ENCODE results near the gene PAK5.

DNA sequence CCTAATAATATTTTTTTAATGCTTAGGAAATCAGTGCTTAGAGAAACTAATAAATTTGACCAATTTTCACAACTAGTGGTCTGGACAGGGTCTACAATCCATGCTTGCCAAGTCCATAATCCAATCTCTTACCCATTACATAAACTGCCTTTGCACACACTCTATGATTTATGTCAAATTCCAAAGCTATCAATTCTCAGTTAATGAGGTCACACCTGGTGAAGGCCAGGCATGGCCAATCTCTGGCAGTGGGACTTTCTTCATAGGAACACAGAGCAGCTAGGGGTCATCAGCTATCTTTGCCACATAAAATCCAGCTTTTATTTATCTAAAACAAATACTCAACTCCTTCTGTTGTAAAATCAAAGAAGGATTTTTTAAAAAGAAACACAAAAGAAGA, 21.2 kb downstream of the PAK5 start:
- TF ChIP-seq SREBF2 (IDR thresholded peaks at IDR 0.05) (no peak), SMC3 (IDR thresholded peaks at IDR 0.05) (no peak), NR3C1 (IDR thresholded peaks at IDR 0.05) (no peak), RFX5 (IDR thresholded peaks at IDR 0.05) (no peak)
- TF ChIP-seq, protein P1, sequence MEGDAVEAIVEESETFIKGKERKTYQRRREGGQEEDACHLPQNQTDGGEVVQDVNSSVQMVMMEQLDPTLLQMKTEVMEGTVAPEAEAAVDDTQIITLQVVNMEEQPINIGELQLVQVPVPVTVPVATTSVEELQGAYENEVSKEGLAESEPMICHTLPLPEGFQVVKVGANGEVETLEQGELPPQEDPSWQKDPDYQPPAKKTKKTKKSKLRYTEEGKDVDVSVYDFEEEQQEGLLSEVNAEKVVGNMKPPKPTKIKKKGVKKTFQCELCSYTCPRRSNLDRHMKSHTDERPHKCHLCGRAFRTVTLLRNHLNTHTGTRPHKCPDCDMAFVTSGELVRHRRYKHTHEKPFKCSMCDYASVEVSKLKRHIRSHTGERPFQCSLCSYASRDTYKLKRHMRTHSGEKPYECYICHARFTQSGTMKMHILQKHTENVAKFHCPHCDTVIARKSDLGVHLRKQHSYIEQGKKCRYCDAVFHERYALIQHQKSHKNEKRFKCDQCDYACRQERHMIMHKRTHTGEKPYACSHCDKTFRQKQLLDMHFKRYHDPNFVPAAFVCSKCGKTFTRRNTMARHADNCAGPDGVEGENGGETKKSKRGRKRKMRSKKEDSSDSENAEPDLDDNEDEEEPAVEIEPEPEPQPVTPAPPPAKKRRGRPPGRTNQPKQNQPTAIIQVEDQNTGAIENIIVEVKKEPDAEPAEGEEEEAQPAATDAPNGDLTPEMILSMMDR (IDR thresholded peaks at IDR 0.05) = no peak
- TF ChIP-seq, protein P2, sequence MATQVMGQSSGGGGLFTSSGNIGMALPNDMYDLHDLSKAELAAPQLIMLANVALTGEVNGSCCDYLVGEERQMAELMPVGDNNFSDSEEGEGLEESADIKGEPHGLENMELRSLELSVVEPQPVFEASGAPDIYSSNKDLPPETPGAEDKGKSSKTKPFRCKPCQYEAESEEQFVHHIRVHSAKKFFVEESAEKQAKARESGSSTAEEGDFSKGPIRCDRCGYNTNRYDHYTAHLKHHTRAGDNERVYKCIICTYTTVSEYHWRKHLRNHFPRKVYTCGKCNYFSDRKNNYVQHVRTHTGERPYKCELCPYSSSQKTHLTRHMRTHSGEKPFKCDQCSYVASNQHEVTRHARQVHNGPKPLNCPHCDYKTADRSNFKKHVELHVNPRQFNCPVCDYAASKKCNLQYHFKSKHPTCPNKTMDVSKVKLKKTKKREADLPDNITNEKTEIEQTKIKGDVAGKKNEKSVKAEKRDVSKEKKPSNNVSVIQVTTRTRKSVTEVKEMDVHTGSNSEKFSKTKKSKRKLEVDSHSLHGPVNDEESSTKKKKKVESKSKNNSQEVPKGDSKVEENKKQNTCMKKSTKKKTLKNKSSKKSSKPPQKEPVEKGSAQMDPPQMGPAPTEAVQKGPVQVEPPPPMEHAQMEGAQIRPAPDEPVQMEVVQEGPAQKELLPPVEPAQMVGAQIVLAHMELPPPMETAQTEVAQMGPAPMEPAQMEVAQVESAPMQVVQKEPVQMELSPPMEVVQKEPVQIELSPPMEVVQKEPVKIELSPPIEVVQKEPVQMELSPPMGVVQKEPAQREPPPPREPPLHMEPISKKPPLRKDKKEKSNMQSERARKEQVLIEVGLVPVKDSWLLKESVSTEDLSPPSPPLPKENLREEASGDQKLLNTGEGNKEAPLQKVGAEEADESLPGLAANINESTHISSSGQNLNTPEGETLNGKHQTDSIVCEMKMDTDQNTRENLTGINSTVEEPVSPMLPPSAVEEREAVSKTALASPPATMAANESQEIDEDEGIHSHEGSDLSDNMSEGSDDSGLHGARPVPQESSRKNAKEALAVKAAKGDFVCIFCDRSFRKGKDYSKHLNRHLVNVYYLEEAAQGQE (IDR thresholded peaks at IDR 0.05) = no peak
- TF ChIP-seq, protein P3, sequence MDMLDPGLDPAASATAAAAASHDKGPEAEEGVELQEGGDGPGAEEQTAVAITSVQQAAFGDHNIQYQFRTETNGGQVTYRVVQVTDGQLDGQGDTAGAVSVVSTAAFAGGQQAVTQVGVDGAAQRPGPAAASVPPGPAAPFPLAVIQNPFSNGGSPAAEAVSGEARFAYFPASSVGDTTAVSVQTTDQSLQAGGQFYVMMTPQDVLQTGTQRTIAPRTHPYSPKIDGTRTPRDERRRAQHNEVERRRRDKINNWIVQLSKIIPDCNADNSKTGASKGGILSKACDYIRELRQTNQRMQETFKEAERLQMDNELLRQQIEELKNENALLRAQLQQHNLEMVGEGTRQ (IDR thresholded peaks at IDR 0.05) = no peak
- TF ChIP-seq, protein P4, sequence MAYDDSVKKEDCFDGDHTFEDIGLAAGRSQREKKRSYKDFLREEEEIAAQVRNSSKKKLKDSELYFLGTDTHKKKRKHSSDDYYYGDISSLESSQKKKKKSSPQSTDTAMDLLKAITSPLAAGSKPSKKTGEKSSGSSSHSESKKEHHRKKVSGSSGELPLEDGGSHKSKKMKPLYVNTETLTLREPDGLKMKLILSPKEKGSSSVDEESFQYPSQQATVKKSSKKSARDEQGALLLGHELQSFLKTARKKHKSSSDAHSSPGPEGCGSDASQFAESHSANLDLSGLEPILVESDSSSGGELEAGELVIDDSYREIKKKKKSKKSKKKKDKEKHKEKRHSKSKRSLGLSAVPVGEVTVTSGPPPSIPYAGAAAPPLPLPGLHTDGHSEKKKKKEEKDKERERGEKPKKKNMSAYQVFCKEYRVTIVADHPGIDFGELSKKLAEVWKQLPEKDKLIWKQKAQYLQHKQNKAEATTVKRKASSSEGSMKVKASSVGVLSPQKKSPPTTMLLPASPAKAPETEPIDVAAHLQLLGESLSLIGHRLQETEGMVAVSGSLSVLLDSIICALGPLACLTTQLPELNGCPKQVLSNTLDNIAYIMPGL (CRISPR knock-in tag; IDR thresholded peaks at IDR 0.05; ENCODE audit: borderline replicate concordance) = no peak
- TF ChIP-seq, protein P5, sequence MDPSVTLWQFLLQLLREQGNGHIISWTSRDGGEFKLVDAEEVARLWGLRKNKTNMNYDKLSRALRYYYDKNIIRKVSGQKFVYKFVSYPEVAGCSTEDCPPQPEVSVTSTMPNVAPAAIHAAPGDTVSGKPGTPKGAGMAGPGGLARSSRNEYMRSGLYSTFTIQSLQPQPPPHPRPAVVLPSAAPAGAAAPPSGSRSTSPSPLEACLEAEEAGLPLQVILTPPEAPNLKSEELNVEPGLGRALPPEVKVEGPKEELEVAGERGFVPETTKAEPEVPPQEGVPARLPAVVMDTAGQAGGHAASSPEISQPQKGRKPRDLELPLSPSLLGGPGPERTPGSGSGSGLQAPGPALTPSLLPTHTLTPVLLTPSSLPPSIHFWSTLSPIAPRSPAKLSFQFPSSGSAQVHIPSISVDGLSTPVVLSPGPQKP (IDR thresholded peaks at IDR 0.05; ENCODE audit: low read depth, low read length) = no peak
